ENCODE measurements around the gene LRRC4B.

LRRC4B gene

GRCh38 chr19:50569938-50570540 lies 1.8 kb upstream of the LRRC4B start:
- no peak for FAIRE-seq

GRCh38 chr19:50568728-50569698 lies 778 bp upstream of the LRRC4B start:
- no peak for FAIRE-seq

GRCh38 chr19:50567052-50567841 lies 988 bp downstream of the LRRC4B start:
- FAIRE-seq: no peak

- no peak for FAIRE-seq
Measured at GRCh38 chr19:50565984-50566903, 2.0 kb downstream of the LRRC4B start.

DNA sequence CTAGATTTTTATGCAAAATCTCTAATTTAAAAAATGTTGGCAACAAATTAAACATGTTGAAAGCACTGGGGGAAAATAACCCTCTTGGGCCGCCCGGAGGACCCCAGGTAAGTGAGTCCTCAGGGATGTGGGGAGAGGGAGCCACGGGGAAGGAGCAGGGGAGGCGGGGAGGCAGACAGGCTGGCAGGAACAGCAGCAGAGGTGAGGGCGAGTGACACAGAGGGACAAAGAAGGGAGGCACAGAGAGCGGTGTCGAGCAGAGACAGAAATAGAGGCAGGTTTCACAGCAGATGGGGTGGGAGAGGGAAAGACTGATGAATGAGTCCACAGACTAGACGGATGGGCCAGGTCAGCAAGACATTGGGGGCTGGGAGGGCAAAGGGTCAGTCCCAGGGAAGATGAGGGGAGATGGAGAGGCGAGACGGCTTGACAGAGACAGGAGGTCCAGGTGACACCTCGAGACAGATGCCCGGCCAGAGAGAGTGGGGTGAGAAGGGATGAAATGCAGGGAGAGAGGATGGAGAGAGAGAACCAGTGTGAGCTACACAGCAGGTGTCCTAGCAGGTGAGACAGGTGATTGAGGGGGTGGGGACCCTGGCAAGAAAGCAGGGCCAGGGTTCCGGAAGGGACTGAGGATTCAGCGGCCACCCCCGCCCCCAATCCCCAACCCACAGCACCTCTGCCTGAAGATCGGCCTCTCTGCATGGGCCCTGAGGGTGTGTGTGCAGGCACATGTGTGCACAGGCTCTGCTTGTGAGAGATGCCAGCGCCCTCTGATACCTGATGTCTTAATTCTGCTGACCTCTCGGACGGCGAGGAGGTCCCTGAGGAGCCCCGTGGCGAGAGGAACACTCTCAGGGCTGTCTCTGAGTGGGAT lies 3.8 kb downstream of the LRRC4B start:
- FAIRE-seq: no peak

DNA sequence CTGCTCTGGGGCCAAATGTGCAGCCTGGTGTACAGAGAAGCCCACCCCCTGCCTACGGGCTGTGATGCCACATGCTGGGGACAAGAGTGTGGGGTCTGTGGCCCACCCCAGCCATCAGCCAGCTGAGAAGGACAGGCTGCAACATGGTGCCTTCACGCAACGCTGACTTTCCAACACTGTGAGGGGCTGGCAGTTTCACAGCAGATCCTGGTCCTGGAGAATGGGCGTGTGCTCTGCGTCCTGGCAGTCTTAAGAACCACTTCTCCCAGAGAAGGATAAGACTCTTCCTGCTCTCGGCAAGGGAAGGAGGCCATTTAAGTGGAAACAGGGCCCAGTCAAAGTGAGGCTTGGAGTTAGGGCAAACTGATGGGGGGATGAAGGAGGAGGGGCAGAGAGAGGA lies 4.6 kb downstream of the LRRC4B start:
- FAIRE-seq: no peak

GRCh38 chr19:50562996-50563395 lies 5.2 kb downstream of the LRRC4B start:
- FAIRE-seq: no peak

DNA sequence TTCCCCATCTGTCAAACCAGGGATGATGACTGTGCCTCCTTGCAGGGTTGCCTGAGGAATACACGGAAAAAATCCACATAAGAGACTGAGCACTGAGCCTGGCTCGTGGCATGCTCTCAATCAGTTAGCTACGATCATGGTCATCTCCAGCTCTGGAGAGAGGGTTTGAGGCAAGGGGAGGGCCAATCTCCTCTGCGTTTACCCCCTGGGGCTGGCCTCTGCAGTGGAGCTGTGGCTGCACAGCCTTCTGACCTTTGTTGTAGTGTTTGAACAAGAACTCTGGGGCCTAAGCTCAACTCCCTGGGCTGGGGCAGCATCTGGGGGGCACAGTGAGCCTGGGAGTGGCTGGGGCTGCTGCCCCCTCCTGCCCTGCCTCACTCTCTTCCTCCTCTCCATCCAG lies 5.9 kb downstream of the LRRC4B start:
- no peak for FAIRE-seq

- FAIRE-seq: no peak
Measured at GRCh38 chr19:50559636-50560035, 8.6 kb downstream of the LRRC4B start.

GRCh38 chr19:50558449-50558848 lies 9.8 kb downstream of the LRRC4B start:
- FAIRE-seq: no peak

DNA sequence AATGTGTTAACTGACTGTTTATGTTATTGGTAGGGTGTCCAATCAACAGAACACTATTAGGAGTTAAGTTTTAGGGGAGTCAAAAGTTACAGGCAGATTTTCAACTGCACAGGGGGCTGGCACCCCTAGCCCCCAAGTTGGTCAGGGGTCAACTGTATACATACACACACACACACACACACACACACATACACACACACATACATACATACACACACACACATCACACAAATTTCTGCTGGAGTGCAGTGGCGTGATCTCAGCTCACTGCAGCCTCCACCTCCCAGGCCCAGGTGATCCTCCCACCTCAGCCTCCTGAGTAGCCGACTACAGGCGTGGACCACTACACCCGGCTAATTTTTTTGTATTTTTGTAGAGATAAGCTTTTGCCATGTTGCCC lies 10.2 kb downstream of the LRRC4B start:
- no peak for FAIRE-seq

DNA sequence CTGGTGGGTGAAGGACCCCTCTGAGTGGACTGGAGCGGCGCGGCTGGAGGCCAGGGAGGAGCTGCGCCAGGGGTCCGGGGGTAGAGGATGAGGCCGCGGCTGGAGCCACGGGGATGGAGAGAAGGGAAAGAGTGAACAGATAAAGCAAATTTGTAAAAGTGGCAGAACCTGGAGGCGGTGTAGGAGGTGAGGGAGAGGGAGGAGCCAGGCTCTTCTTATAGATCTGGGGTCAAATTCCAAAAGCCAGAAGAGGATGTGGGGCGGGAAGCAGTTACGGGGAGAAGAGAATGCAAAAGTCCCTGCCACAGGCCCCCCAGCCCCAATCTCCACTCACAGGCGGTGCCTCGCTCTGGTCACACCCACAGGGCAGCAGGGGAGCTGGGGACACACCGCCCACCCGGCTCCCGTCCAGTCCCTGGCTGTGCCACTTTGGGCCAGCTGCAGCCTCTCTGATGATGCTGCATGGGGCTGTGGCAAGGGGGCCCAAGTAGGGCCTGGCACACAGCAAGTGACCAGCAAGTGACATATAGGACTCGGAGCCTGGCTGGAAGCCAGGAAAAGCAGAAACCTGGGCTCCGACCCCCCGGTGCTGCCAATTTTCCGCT lies 11.1 kb downstream of the LRRC4B start:
- FAIRE-seq: no peak

DNA sequence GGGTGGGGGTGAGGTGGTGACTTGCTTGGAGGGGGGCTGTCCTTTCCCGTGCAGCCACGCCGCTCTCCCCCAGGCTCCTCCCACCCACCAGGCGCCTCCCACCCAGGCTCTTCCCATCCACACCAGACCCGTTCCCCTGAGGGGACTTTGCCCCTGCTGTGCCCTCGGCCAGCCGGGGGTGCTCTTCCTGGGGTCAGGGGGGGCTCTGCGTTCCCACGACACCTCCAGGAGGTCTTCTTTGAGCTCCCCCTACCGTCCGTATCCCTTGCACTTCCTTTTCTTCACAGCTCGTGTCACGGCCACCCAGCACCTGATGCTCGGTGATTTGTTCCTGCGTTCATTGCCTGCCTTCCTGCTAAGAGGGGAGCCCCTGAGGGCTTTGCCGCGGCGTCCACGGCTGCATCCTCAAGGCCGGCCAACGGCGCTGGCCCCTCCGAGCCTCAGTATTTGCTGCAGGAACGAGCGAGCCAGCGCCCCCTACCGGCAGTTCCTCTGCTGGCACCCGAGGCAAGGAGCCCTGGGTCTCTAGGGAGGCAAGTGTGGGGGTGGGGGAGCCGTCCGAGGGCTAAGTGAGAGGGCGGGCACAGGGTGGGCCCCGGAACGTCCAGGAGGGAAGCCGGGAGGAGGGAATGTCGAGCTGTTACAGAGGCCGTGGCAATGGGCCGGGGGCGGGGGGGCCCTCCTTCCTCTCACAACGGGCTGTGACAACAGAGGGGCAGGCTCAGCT lies 11.8 kb downstream of the LRRC4B start:
- FAIRE-seq: no peak

- FAIRE-seq: no peak
Measured at GRCh38 chr19:50555450-50556281, 12.6 kb downstream of the LRRC4B start.

GRCh38 chr19:50555033-50555432 lies 13.2 kb downstream of the LRRC4B start:
- FAIRE-seq: no peak

DNA sequence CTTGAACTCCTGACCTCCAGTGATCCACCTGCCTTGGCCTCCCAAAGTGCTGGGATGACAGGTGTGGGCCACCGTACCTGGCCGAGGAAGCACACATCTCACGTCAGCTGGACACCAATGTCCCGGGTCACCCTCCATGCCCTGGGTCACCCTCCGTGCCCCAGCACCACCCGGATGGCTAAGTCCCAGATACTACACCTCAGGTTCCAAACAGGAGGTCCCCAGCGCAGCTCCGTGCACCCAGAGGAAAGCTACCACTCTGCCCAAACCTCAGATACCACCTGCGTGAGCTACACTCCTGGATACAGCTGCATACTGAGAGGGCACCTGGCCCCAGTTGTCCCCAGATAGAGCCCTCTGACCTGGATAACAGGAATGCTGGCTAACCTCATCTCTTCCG lies 14.0 kb downstream of the LRRC4B start:
- no peak for FAIRE-seq

DNA sequence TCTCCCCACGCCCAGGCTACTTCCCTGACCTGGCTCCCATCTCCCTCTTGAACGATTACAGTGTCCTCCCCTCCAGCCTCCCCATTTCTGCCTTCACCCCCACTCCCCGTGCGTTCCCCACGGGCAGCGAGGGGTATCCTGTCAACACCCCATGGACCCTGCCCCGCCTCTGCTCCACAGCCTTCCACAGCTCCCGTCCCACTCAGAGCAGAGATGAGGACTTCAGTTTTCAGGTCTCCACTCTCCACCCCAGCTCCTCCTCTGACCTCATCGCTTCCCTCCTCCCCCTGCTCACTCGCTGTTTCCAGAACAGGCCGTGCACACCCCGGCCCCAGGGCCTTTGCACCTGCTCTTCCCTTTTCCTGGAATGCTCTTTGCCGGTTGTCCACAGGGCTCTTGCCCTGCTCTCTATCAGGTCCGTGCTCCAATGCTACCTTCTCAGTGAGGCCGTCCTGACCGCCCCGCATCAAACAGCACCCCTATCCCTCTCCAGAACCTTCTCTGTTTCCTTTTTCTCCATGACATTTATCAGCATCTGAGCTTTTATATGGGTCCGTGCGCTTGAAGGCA lies 15.0 kb downstream of the LRRC4B start:
- no peak for FAIRE-seq

DNA sequence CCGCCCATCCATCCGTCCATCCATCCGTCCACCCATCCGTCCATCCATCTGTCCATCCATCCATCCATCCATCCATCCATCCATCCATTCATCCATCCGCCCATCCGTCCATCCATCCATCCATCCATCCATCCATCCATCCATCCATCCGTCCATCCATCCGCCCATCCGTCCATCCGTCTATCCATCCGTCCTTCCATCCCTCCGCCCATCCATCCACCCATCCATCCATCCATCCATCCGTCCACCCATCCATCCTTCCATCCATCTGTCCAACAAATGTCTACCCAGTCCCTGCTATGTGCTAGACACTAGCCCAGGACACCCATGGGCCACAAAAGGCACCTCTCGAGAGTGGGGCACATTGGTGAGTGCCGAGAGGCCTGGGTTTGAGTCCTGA lies 15.7 kb downstream of the LRRC4B start:
- FAIRE-seq: no peak

DNA sequence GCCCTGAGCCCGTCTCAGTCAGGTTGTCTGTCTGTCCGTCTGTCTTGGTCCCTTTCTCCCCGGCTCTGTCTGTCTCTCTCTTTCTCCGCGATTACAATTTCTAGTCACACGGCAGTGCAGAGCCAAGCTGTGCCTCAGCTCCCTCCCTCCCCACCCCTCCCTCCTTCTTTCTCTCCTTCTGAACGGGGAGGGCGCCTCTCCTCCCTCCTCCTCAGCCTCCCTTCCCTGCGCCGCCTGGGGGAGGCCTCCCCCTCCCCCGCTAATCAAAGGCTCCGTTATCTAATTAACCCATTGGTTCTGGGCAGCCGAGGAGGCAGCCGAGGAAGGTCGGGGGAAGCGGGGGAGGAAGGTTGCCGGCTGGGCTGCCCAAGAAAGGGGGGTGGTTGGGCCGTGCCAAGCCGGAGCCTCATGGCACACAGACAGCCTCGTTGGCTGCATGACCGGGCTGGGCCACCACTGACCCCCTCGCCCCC lies 16.5 kb downstream of the LRRC4B start:
- FAIRE-seq: no peak
